ENCODE data around the gene ANKRD22.
"Not testable (repeated sequence)": the region's sequence is repeated elsewhere in the genome, so short reads cannot be mapped to it uniquely, and the experiment has no call there.

The ANKRD22 gene

GRCh38 chr10:88851706-88852105 lies at the start of gene ANKRD22:
ANKRD22 (minus strand) TSS chr10:88851844; CDS start chr10:88851607, 237 bp downstream.
- peak; percentile 46 for DNase-seq
- in situ Hi-C loops (cut with HindIII; ENCODE audit: low pct_ligation_motif_present, low pct_unique_long_range_greater_than_20kb, low sequenced_read_pairs) = no loop called here

- in situ Hi-C loops (cut with HindIII; ENCODE audit: low pct_ligation_motif_present, low pct_unique_long_range_greater_than_20kb, low sequenced_read_pairs) = no loop called here
- no peak for DNase-seq
Observed at GRCh38 chr10:88899886-88900285, 48.2 kb upstream of the ANKRD22 start.

GRCh38 chr10:88898727-88899126 lies 47.1 kb upstream of the ANKRD22 start:
- DNase-seq = no peak
- in situ Hi-C loops (cut with HindIII; ENCODE audit: low pct_ligation_motif_present, low pct_unique_long_range_greater_than_20kb, low sequenced_read_pairs) = no loop called here

DNA sequence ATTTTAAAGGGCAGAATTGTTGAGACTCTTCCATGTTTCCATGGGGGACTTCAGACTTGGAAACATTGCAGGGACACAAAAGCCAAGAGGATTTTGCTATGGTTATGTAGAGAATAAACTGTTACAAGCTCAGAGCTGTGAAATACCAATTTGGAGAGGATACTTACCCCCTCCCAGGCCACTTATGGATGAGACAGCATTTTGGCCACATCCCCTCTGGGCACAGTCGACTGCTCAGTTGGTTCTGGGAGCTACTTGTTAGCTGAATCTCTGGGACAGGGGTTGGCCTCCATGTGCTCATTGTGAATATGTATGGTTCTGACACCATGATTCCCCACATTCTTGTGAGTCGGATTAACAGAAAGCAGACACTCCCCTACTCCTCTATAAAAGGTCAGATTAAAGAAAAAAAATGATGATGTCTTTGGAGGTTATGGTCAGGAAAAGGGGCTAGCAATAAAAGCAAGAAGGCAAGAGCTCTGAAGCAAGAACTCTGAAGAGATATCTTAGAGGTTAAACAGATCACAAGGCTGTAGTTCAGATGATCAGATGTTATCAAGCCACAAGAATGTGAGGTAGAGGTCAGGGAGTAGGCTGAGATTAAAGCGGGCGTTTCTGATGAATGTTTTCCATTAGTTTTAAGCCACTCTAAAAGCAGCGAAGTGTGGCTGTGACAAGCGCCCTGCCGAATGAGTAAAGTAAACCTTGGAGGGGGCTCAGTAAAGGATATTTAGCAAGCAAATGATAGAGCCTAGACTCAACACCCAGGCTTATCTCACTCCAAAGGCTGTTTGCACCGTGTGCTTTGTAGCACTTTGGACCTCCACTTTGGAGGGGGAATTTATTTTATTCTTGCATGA lies 45.6 kb upstream of the ANKRD22 start:
- in situ Hi-C loops (cut with HindIII; ENCODE audit: low pct_ligation_motif_present, low pct_unique_long_range_greater_than_20kb, low sequenced_read_pairs) = no loop called here
- peak; percentile 45 for DNase-seq

DNA sequence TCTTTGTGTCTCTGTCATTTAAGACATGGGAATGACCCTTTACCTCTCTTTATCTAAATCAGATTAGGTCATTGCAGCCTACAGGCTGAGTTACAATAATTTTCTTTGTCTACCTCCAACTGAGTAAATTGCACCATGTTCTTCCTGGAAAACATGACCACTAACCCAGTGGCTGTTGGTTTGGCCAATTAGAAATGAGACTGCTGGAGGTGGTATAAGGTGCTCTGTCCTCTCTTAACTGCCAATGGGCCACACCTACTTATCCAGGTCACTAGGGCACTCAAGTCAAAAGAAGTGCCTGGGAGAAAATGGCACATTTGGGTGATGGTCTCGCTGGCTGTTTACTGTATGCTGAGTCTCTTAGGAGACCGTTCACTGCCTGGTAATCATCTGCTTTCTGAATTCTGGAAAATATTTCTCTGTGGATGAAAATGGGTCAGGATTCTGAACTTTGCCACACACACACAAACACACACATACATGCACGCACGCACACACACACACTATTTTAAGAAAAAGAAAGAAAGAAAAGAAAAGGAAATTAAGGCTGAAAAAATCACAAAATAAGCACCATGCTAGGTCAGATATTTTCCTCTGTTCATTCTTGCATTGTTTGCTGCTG lies 44.8 kb upstream of the ANKRD22 start:
- no peak for DNase-seq
- in situ Hi-C loops (cut with HindIII; ENCODE audit: low pct_ligation_motif_present, low pct_unique_long_range_greater_than_20kb, low sequenced_read_pairs) = no loop called here

DNA sequence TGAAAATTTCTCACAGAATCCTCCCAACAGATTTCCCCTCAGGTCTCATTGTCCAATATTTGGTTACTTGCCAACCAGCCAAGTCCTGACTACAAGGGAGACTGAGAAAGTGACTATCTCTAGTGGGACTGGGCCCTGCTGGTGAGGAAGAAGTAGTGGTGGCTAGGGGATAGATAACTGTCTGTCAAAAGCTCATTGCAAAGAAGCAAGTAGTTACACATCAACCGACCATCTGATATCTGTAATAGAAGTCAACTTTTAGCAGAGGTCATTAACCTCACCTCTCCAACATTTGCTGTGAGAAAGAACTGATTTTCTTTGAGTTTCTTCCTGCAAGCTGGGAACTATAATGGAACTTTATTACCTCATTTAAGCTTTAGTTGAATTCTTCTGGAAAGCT lies 43.6 kb upstream of the ANKRD22 start:
- in situ Hi-C loops (cut with HindIII; ENCODE audit: low pct_ligation_motif_present, low pct_unique_long_range_greater_than_20kb, low sequenced_read_pairs) = no loop called here
- DNase-seq = no peak

- DNase-seq = no peak
Observed at GRCh38 chr10:88893611-88894010, 42.0 kb upstream of the ANKRD22 start.

DNA sequence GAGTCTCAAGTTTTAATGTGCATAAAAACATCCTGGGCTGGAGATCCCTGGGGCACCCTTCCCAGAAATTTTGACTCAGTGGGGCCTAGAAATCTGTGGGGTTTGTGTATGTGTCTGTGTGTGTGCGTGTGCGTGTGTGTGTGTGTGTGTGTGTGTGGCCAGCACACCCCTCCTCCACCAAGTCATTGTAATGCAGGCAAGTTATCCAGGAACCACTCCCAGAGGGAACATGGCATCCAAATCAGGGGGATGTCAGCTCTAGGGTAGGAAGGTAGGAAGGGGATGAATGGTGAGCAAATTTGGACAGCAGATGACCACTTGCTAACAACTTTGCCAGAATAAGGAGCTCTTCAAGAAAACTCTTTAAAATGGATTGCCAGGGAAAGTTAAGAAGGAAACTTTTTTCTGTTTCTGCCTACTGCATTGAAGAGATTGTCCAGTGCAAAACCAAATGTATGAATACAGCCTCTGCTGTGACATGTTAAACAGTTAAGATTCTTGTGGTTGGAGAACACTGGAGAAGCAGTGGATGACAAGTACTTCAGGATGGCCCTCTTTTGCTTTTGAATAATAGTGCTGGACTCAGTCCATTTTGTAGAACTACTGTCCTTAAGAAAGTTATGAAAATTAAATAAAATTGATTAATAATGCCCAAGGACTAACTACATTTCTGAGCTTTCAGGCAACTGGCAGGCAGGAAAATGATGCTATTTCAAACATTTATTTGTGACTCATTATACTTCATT lies 40.8 kb upstream of the ANKRD22 start:
- in situ Hi-C loops (cut with HindIII; ENCODE audit: low pct_ligation_motif_present, low pct_unique_long_range_greater_than_20kb, low sequenced_read_pairs) = no loop called here

More at GRCh38 chr10:88893611-88894010, 42.0 kb upstream of the ANKRD22 start:
- in situ Hi-C loops (cut with HindIII; ENCODE audit: low pct_ligation_motif_present, low pct_unique_long_range_greater_than_20kb, low sequenced_read_pairs) = no loop called here

DNA sequence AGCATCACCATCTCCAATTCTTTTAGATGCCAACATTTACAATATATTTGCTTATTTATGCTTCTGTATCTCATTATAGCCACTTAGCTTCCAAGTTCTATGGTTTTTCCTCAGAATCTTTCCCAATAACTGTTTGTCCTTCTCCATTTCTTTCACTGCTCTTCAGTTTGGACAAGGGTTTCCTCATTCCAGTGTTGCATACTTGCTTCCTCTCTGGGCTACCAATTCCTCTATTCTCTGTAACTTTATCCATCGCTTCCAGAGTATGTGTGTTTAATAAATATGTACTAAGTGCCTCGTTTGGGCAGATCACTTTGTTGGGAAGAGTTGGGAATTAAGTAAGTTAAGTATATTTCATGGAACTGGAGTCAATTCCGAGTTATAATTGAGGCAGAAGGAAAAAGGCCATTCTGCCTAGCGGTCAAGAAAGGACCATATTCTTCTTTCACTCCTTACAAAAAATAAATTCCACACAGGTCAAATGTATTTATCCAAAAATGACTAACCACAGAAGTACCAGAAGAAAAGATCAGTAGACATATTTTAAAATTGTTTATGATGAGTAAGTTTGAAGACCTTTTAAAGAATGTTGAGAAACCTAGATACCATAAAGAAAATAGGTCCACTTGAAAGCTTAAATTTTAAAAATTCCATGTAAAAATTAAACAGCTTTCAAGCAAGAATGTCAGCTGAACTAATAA lies 39.2 kb upstream of the ANKRD22 start:
- DNase-seq = no peak
- in situ Hi-C loops (cut with HindIII; ENCODE audit: low pct_ligation_motif_present, low pct_unique_long_range_greater_than_20kb, low sequenced_read_pairs) = no loop called here

More for the DNA sequence above, 40.8 kb upstream of the ANKRD22 start:
- DNase-seq = no peak

DNA sequence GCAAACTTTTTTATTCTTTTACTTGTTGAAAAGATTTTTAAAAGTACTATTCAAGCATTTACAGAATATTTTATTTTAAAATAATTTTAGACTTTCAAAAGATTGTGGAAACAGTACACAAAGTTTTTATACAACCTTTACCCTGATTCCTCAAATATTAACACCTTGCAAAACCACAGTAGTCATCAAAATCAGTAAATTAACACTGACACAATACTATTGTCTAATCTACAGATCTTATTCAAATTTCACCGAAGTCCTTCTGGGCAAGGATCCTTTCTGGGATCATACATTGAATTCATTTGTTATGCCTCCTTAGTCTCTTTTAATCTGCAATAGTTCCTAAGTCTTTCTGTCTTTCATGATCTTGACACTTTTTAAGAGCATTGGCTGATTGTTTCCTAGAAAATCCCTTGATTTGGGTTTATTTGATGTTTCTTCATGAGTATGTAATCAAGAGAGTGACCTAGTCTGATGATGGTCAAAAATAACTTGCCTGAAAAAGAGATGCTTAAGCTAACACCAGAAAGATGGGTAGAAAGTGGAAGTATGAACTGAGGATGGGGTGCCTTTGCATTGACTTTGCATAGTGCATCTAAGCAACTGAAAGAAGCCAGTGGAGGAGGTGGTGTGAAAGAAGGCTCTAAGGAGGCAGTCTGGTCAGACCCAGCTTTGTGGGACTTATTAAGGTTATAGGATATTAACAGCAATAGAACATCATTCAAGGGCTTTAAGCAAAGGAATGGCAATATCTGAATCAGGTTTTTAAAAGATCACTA lies 38.1 kb upstream of the ANKRD22 start:
- in situ Hi-C loops (cut with HindIII; ENCODE audit: low pct_ligation_motif_present, low pct_unique_long_range_greater_than_20kb, low sequenced_read_pairs) = no loop called here
- DNase-seq = no peak

DNA sequence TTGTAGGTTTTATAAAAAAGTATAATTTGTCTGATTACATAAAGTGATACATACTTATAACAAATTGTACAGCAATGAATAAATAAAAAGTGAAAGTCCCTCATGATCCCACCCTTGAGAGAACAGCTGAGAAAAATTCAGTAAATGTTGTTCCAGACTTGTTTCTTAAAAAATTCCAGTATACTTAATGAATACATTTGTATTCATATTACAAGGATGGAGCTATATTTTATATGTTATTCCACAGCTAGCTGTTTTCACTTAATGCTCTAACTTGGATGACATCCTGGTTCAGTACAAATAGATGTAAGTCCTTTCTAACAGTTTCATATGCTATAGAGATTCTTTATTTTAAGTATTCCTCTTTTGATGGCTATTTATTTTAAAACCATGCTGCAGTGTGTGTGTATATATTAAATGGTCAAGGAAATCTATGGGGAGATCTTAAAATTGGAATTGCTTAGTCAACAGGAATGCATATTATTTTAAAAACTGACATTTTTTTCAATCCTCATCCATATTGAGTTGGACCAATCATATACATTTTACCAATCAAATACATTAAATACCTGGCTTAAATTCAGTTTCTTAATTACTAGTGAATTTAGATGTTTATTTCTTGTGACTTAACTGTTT lies 37.3 kb upstream of the ANKRD22 start:
- in situ Hi-C loops (cut with HindIII; ENCODE audit: low pct_ligation_motif_present, low pct_unique_long_range_greater_than_20kb, low sequenced_read_pairs) = no loop called here
- DNase-seq = no peak

DNA sequence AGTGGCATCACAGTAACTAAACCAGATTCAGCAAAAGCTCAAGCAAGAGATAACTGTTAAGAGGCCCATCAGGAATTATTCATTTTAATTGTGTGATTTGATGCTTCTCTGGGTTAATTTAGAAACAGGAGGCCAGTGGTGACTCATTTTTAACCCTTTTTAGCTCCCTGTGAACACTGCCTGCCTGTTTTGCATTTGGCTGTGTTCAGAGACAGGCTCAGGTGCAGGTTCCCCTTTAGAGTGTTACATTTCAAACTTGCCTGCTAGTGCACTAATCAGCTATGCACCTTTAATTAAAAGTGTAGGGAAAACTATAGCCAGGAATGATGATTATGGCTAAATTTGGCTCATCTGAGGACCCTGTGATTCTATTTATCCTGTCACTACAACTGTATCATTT lies 34.9 kb upstream of the ANKRD22 start:
- in situ Hi-C loops (cut with HindIII; ENCODE audit: low pct_ligation_motif_present, low pct_unique_long_range_greater_than_20kb, low sequenced_read_pairs) = no loop called here
- peak; percentile 24 for DNase-seq

- in situ Hi-C loops (cut with HindIII; ENCODE audit: low pct_ligation_motif_present, low pct_unique_long_range_greater_than_20kb, low sequenced_read_pairs) = no loop called here
- DNase-seq = peak; percentile 26
Observed at GRCh38 chr10:88883448-88883809, 31.8 kb upstream of the ANKRD22 start.

GRCh38 chr10:88882646-88883447 lies 31.2 kb upstream of the ANKRD22 start:
- in situ Hi-C loops (cut with HindIII; ENCODE audit: low pct_ligation_motif_present, low pct_unique_long_range_greater_than_20kb, low sequenced_read_pairs) = not testable (repeated sequence)
- DNase-seq = peak; percentile 83

GRCh38 chr10:88881922-88882645 lies 30.4 kb upstream of the ANKRD22 start:
- in situ Hi-C loops (cut with HindIII; ENCODE audit: low pct_ligation_motif_present, low pct_unique_long_range_greater_than_20kb, low sequenced_read_pairs) = no loop called here
- DNase-seq = peak; percentile 35

DNA sequence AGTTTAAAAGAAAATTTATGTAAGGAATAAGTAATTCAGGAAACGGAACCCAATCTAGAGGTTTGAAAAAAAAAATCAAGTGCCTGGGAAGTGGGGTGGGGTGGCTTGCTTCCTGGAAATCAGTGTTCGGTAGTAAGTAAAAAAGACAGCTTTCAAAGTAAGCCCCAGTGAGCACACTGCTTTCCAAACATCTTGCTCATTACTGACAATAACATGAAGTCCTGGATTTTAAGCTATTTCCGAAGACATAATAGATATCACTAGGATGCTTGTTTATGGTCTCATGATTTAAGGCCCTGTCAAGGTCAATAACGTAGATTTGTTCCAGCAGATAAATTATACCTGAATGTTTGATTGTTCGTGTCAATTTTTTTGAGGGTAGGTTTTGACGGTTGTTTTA lies 29.7 kb upstream of the ANKRD22 start:
- peak; percentile 39 for DNase-seq

More for the DNA sequence above, 29.7 kb upstream of the ANKRD22 start:
- in situ Hi-C loops (cut with HindIII; ENCODE audit: low pct_ligation_motif_present, low pct_unique_long_range_greater_than_20kb, low sequenced_read_pairs) = no loop called here

Measured in ACHN (cell line).